Progenitor cell of endocrine pancreas (in vitro differentiated cells): ENCODE measurements around the gene SRXN1. TPM values are rescaled to one million over a fixed set of nuclear protein-coding genes. Genes with fewer than 3 reads are reported as not detected.

Experiments used
- DNase-seq: peaks from one replicate; pipeline ENCODE4 v3.0.0; 2021; ENCODE audit warnings: low spot score; ENCODE audit not compliant: unreplicated experiment
- H3K27ac Mint-ChIP-seq: 2 replicates; pipeline ENCODE4 v1.8.0; 2021; ENCODE audit warnings: mild to moderate bottlenecking, moderate library complexity, mixed read lengths
- H3K27me3 Mint-ChIP-seq: 2 replicates; pipeline ENCODE4 v1.8.0; 2021; ENCODE audit warnings: mixed read lengths
- H3K36me3 Mint-ChIP-seq: 2 replicates; pipeline ENCODE4 v1.8.0; 2022; ENCODE audit warnings: mixed read lengths; ENCODE audit not compliant: insufficient read depth
- H3K4me1 Mint-ChIP-seq: 2 replicates; pipeline ENCODE4 v1.8.0; 2021; ENCODE audit warnings: low read depth, mixed read lengths
- H3K4me3 Mint-ChIP-seq: 2 replicates; pipeline ENCODE4 v1.8.0; 2021; ENCODE audit warnings: low read depth, mild to moderate bottlenecking, moderate library complexity, mixed read lengths
- H3K9me3 Mint-ChIP-seq: 2 replicates; pipeline ENCODE4 v1.8.0; 2021; ENCODE audit warnings: low read depth, mixed read lengths
- CTCF ChIP-seq: fragments of 200-600 bp; sonication (generic); IDR thresholded peaks from one replicate; pipeline ENCODE4 v1.5.0; 2021; ENCODE audit warnings: antibody characterized with exemption, mild to moderate bottlenecking; ENCODE audit not compliant: unreplicated experiment
- total RNA-seq: library from RNA; stranded (reverse); gene quantifications from 2 replicates; pipeline ENCODE4 v1.2.1, GENCODE V29; 2021

SRXN1 gene
- total RNA-seq, 1 donor from 2014 or later = 12.0 TPM

- H3K36me3 Mint-ChIP-seq = peaks cover 18% of the 10 kb centered on the region
- H3K27me3 Mint-ChIP-seq = peaks cover 34% of the 10 kb centered on the region
- DNase-seq = no peak
- no peak for TF ChIP-seq CTCF
- H3K9me3 Mint-ChIP-seq = no peaks in the 10 kb centered on the region
- peak overlapping the region; percentile 46 for H3K27ac Mint-ChIP-seq
- H3K4me3 Mint-ChIP-seq = peak overlapping the region; percentile 73
- H3K4me1 Mint-ChIP-seq = peaks cover 12% of the 10 kb centered on the region
Measured at GRCh38 chr20:652615-653109, 338 bp downstream of the SRXN1 start.

- Mint-ChIP-seq H3K36me3 (peaks cover 18% of the 10 kb centered on the region), H3K9me3 (no peaks in the 10 kb centered on the region), H3K27ac (peak overlapping the region; percentile 46), H3K4me1 (peaks cover 12% of the 10 kb centered on the region), H3K4me3 (peak overlapping the region; percentile 73), H3K27me3 (peaks cover 28% of the 10 kb centered on the region)
- no peak for TF ChIP-seq CTCF
- no peak for DNase-seq
Measured at GRCh38 chr20:651713-652614, 1.0 kb downstream of the SRXN1 start.

DNA sequence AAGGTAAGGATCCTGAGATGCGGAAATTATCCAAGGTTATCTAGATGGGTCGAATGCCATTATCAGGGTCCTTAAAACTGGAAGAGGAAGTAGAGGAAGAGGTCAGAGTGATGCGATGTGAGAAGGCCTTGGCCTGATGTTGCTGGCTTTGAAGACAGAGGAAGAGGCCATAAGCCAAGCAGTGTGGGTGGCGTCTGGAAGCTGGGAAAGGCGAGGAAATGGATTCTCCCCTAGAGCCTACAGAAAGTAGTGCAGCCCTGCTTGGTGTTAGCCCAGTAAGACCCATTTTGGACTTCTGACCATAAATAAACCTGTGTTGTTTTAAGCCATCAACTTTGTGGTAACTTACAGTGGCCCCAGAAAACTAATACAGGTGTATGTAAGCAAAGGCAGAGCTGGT, 2.0 kb downstream of the SRXN1 start:
- H3K27me3 Mint-ChIP-seq = peaks cover 20% of the 10 kb centered on the region
- H3K36me3 Mint-ChIP-seq = peaks cover 18% of the 10 kb centered on the region
- peaks cover 14% of the 10 kb centered on the region for H3K4me1 Mint-ChIP-seq
- H3K4me3 Mint-ChIP-seq = peak overlapping the region; percentile 73
- no peak for DNase-seq
- TF ChIP-seq CTCF = peak; percentile 13
- H3K9me3 Mint-ChIP-seq = no peaks in the 10 kb centered on the region
- no peak overlapping the region for H3K27ac Mint-ChIP-seq

GRCh38 chr20:650281-650680, 2.7 kb downstream of the SRXN1 start:
- Mint-ChIP-seq H3K27ac (no peak overlapping the region), H3K27me3 (peaks cover 13% of the 10 kb centered on the region), H3K36me3 (peaks cover 18% of the 10 kb centered on the region), H3K4me1 (peaks cover 16% of the 10 kb centered on the region), H3K4me3 (no peak overlapping the region), H3K9me3 (no peaks in the 10 kb centered on the region)
- DNase-seq = no peak
- TF ChIP-seq CTCF = no peak

- Mint-ChIP-seq H3K27ac (no peak overlapping the region), H3K4me3 (no peak overlapping the region), H3K4me1 (peaks cover 13% of the 10 kb centered on the region), H3K36me3 (peaks cover 18% of the 10 kb centered on the region), H3K27me3 (no peaks in the 10 kb centered on the region), H3K9me3 (no peaks in the 10 kb centered on the region)
- TF ChIP-seq CTCF = no peak
- no peak for DNase-seq
Measured at GRCh38 chr20:647479-648019, 5.5 kb downstream of the SRXN1 start.
